ENCODE measurements around the gene TKFC.

The TKFC gene

DNA sequence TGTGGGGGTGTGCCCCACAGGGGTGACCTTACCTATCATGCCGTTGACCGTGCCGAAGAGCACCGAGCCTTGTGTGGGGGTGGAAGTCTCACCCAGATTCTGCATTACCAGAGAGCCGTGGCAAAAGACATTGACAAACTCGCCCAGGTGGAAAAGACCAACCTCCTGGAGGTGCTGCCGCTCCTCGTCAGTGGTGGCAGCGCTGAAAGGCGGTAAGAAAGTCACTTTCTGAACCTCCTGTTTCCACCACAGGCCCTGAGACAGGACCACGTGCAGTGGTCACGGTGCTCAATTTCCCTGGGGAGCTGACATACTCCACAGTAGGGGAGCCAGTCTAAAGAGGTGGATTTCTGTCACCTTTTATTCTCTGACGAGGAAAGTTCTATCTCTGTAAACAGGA, 30.5 kb upstream of the TKFC start:
- TF ChIP-seq, protein P1, sequence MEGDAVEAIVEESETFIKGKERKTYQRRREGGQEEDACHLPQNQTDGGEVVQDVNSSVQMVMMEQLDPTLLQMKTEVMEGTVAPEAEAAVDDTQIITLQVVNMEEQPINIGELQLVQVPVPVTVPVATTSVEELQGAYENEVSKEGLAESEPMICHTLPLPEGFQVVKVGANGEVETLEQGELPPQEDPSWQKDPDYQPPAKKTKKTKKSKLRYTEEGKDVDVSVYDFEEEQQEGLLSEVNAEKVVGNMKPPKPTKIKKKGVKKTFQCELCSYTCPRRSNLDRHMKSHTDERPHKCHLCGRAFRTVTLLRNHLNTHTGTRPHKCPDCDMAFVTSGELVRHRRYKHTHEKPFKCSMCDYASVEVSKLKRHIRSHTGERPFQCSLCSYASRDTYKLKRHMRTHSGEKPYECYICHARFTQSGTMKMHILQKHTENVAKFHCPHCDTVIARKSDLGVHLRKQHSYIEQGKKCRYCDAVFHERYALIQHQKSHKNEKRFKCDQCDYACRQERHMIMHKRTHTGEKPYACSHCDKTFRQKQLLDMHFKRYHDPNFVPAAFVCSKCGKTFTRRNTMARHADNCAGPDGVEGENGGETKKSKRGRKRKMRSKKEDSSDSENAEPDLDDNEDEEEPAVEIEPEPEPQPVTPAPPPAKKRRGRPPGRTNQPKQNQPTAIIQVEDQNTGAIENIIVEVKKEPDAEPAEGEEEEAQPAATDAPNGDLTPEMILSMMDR (IDR thresholded peaks at IDR 0.05; ENCODE audit: borderline replicate concordance, insufficient read depth, low read depth, low read length): no peak
- no peak overlapping the region for H3K4me3 ChIP-seq (ENCODE audit: low read depth, low read length)

DNA sequence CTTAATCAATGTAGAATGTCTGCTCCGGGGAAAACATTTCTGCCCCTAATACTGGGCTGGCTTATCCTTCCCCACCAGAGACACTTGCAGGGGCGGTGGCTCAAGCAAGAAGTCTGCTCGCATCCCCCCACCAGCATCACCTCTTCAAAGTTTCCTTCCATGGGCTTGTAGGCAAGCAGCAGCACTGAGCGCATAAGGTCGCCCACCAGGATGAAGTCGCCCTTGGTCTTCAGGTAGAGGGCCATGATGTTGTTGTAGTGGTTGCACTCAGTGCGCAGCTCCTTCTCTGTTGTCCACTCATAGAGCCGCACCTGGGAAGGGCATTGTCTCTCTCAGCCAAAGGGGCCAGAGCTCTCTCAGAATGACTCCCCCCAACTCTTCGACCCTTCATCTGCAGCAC, 29.3 kb upstream of the TKFC start:
- TF ChIP-seq, protein P1 (IDR thresholded peaks at IDR 0.05; ENCODE audit: borderline replicate concordance, insufficient read depth, low read depth, low read length): no peak
- no peak overlapping the region for H3K4me3 ChIP-seq (ENCODE audit: low read depth, low read length)

DNA sequence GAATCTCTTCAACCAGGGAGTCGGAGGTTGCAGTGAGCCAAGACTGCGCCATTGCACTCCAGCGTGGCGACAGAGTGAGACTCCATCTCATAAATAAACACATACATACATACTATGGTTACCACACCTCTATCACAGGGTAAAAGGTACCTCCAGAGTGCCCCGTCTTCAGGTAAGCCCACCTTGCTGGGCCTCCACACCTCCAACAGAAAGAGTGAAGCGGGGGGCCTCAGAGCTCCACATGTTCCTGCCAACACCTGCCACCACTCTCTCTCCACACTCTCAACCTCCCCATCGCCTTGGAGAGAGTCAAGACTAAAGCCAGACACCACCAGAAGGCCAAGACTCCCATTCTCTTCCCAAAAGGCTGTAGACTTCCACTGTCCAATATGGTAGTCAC, 27.6 kb upstream of the TKFC start:
- H3K4me3 ChIP-seq (ENCODE audit: low read depth, low read length): no peak overlapping the region
- TF ChIP-seq, protein P1 (IDR thresholded peaks at IDR 0.05; ENCODE audit: borderline replicate concordance, insufficient read depth, low read depth, low read length): no peak

DNA sequence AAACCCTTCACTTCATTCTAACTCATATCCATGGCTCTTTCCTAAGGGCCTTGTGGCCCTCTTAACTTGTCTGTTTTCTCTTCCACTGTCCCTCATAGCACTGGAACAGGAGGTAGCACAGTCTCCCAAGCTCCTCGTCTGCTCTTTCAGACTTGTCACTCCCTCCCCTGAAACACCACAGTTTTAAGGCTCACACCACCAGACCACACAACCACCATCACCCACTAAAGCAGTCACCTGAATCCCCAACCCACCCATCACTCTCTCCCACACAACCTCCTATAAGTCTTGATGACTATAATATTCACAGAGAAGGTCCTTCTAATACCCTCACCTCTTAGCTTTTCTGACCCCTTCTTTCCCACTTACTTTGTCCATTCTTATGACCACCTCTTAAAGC, 26.8 kb upstream of the TKFC start:
- no peak overlapping the region for H3K4me3 ChIP-seq (ENCODE audit: low read depth, low read length)
- TF ChIP-seq, protein P1 (IDR thresholded peaks at IDR 0.05; ENCODE audit: borderline replicate concordance, insufficient read depth, low read depth, low read length): no peak

DNA sequence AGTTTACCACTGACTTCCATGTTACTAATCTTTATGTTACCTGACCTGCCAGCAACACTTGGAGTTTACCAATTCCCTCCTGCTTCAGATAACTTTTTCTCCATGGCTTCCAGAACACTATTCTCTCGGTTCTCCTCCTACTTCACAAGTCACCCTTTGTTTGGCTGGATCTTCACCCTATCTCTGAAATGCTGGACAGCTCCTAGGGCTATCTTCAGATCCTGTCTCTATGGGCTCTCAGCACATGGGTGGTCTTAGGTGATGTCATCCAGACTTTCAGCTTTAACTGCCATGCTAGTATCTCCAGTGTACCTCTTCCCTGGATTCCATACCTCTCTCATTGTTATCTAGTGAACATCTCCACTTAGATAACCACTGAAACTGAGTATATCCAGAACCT, 25.7 kb upstream of the TKFC start:
- H3K4me3 ChIP-seq (ENCODE audit: low read depth, low read length): no peak overlapping the region
- TF ChIP-seq, protein P1 (IDR thresholded peaks at IDR 0.05; ENCODE audit: borderline replicate concordance, insufficient read depth, low read depth, low read length): no peak

DNA sequence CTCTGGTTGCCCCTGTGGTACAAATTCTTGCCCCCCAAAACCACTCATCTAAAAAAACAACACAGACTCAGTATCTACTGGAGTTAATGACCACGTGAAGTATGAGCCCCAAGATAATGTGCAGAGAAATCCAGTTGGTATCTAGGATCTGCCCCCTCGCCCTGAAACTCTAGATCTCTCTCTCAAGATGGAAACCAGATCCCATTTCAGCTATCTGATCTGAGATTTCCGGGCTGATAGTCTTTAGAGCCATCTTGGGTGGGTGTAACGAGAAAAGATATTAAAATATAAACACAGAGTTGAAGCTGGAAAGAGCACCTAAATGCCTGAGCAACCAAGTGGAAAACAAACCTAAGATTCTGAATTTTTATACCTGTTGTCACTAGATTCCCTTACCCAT, 23.9 kb upstream of the TKFC start:
- no peak overlapping the region for H3K4me3 ChIP-seq (ENCODE audit: low read depth, low read length)
- TF ChIP-seq, protein P1 (IDR thresholded peaks at IDR 0.05; ENCODE audit: borderline replicate concordance, insufficient read depth, low read depth, low read length): no peak

DNA sequence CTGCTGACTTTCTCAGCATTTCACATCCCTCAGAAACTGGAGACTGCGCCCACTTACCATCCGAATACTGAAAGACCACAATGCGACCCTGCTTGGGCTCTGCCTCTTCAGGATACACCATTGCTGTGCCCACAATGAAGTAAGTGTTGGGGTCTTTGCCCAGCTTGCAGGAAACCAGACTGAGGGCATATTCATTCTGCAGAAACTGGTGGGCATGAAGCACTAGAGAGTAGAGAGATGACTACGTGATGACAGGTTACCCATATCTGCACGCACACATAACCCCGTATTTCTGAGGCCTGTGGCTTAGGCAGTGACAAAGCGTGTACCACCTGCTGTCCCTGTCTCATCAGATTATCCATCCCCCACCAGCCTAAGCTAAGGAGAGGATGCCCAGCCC, 23.3 kb upstream of the TKFC start:
- no peak overlapping the region for H3K4me3 ChIP-seq (ENCODE audit: low read depth, low read length)
- TF ChIP-seq, protein P1 (IDR thresholded peaks at IDR 0.05; ENCODE audit: borderline replicate concordance, insufficient read depth, low read depth, low read length): no peak
